Karpas-422 (cell line): ENCODE measurements around the gene MYLK4. TPM values are rescaled to one million over a fixed set of nuclear protein-coding genes. Genes with fewer than 3 reads are reported as not detected.

Source experiments
- DNase-seq: peaks from one replicate; pipeline ENCODE4 v3.0.0-alpha.2; 2015
- H2AFZ ChIP-seq: fragments of 200-600 bp; sonication (generic); 2 replicates; pipeline ENCODE4 v1.6.1; 2014; ENCODE audit warnings: antibody characterized with exemption, low read length, mixed read lengths
- H3K27ac ChIP-seq: fragments of 200-600 bp; sonication (generic); 2 replicates; pipeline ENCODE4 v1.5.1; 2014; ENCODE audit warnings: mild to moderate bottlenecking, low read length, moderate library complexity
- H3K27me3 ChIP-seq: fragments of 200-600 bp; sonication (generic); 2 replicates; pipeline ENCODE4 v1.6.1; 2014; ENCODE audit warnings: low read length, mixed read lengths
- H3K36me3 ChIP-seq: fragments of 200-600 bp; sonication (generic); 2 replicates; pipeline ENCODE4 v1.6.1; 2014; ENCODE audit warnings: low read length, mixed read lengths; ENCODE audit not compliant: insufficient read depth
- H3K4me1 ChIP-seq: fragments of 200-600 bp; sonication (generic); 2 replicates; pipeline ENCODE4 v1.6.1; 2014; ENCODE audit warnings: mild to moderate bottlenecking, low read length, mixed read lengths
- H3K4me2 ChIP-seq: fragments of 200-600 bp; sonication (generic); 2 replicates; pipeline ENCODE4 v1.6.1; 2014; ENCODE audit warnings: low read length, low read depth, mild to moderate bottlenecking; ENCODE audit not compliant: poor library complexity, severe bottlenecking
- H3K4me3 ChIP-seq: fragments of 200-600 bp; sonication (generic); 2 replicates; pipeline ENCODE4 v1.5.1; 2014; ENCODE audit warnings: mild to moderate bottlenecking, antibody characterized with exemption, low read length, mixed read lengths
- H3K79me2 ChIP-seq: fragments of 200-600 bp; sonication (generic); 2 replicates; pipeline ENCODE4 v1.6.1; 2014; ENCODE audit warnings: mild to moderate bottlenecking, low read length, mixed read lengths
- H3K9ac ChIP-seq: fragments of 200-600 bp; sonication (generic); 2 replicates; pipeline ENCODE4 v1.6.0; 2014; ENCODE audit warnings: low read length
- H3K9me2 ChIP-seq: fragments of 200-600 bp; sonication (generic), shearing (Covaris generic); replicated peaks from 2 replicates; pipeline ENCODE4 v1.6.0; 2014; ENCODE audit warnings: mild to moderate bottlenecking, low read length, moderate library complexity; ENCODE audit not compliant: insufficient read depth
- H3K9me3 ChIP-seq: fragments of 300-700, 200-600 bp; sonication (generic); 2 replicates; pipeline ENCODE4 v1.6.1; 2014; ENCODE audit warnings: low read length, mixed read lengths
- H4K20me1 ChIP-seq: fragments of 200-600 bp; sonication (generic); 2 replicates; pipeline ENCODE4 v1.6.1; 2014; ENCODE audit warnings: mild to moderate bottlenecking, antibody characterized with exemption, low read length, low read depth; ENCODE audit not compliant: insufficient read depth
- total RNA-seq: library from RNA; depleted of rRNA; stranded (reverse); fragments of >200 nt; shearing (Covaris generic); gene quantifications from 2 replicates; pipeline ENCODE4 v1.2.3, GENCODE V29; 2014; ENCODE audit warnings: low replicate concordance

Gene MYLK4
- total RNA-seq, 1 experiment from 2014 or later: 0.78 TPM

DNA sequence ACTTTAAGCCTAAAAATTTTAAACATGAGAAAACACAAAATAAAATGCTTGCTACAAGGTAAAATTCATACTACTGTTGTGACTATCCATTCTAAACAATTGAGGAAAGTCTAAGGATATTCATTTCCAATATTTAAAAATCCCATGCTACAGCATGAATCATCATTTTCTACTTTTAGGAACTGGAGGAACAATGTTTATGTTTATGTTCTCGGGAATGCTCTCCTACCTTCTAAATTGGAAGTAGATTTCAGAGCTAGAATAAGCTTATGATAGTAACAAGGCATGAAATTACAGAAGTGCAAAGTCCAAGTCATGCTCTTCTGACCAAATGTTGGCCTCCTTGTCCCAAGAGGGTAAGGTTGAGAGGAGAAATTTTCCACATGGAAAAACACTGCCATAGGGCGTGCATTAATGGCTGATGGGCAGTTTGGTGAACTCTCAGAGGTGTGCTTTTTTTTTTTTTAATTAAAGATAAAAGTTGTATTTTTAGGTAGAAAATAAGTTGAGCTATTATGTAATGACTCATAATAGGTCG is 6.0 kb upstream of the MYLK4 start:
- Histone ChIP-seq H3K4me3 (no peak overlapping the region), H3K9ac (no peak overlapping the region), H3K4me1 (0 out of 2 replicates have a peak, but pooled peaks cover 2% of the 10 kb centered on the region), H3K4me2 (no peak overlapping the region), H3K27ac (no peak overlapping the region), H3K27me3 (no peaks in the 10 kb centered on the region), H3K36me3 (no peaks in the 10 kb centered on the region), H3K9me2 (no peaks in the 10 kb centered on the region), H3K79me2 (no peaks in the 10 kb centered on the region), H2AFZ (no peak overlapping the region), H4K20me1 (no peaks in the 10 kb centered on the region), H3K9me3 (no peaks in the 10 kb centered on the region)
- DNase-seq: no peak

DNA sequence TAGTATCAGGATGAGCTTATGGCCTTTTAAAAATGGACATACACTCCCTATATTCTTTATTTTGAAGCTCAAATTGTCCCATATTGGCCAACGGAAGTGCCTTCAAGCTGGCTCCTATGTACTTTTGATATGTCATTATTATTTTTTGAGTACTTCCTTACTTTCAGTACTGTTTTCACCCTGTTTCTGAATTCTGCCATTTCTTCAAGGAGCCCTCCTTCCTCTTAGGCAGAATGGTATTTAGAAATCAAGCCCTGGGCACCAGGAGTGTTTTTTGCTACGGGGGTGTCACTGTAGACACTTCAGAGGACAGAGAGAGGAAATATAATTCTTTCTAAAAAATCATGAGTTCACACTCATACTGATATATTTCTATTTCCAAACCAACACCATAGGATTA is 5.5 kb upstream of the MYLK4 start:
- no peaks in the 10 kb centered on the region for H3K9me3 ChIP-seq
- no peak overlapping the region for H3K9ac ChIP-seq
- no peak overlapping the region for H2AFZ ChIP-seq
- no peaks in the 10 kb centered on the region for H3K36me3 ChIP-seq
- no peak overlapping the region for H3K4me3 ChIP-seq
- H3K27me3 ChIP-seq: no peaks in the 10 kb centered on the region
- no peaks in the 10 kb centered on the region for H3K79me2 ChIP-seq
- DNase-seq: no peak
- no peak overlapping the region for H3K4me2 ChIP-seq
- H4K20me1 ChIP-seq: no peaks in the 10 kb centered on the region
- H3K27ac ChIP-seq: no peak overlapping the region
- no peaks in the 10 kb centered on the region for H3K9me2 ChIP-seq
- 0 out of 2 replicates have a peak, but pooled peaks cover 2% of the 10 kb centered on the region for H3K4me1 ChIP-seq

DNA sequence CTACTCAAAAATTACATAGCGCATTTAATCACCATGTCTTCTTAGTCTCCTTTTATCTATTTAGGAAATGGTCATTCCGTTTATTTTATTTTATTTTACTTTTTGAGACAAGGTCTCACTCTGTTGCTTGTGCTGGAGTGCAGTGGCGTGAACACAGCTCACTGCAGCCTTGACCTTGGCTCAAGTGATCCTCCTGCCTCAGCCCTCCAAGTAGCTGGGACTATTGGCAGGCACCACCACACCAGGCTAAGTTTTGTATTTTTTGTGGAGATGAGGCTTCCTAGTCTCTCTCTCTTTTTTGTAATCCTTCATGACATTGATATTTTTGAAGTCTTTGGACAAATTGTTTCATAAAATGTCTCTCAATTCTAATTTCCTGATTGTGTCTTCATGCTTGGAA is 4.7 kb upstream of the MYLK4 start:
- Histone ChIP-seq H3K9ac (no peak overlapping the region), H3K9me2 (no peaks in the 10 kb centered on the region), H3K79me2 (no peaks in the 10 kb centered on the region), H3K27me3 (no peaks in the 10 kb centered on the region), H3K27ac (no peak overlapping the region), H3K4me3 (no peak overlapping the region), H2AFZ (no peak overlapping the region), H3K4me1 (peaks cover 5% of the 10 kb centered on the region; the same call in 1 of the 2 replicates), H3K9me3 (no peaks in the 10 kb centered on the region), H3K4me2 (no peak overlapping the region), H3K36me3 (no peaks in the 10 kb centered on the region), H4K20me1 (no peaks in the 10 kb centered on the region)
- no peak for DNase-seq

DNA sequence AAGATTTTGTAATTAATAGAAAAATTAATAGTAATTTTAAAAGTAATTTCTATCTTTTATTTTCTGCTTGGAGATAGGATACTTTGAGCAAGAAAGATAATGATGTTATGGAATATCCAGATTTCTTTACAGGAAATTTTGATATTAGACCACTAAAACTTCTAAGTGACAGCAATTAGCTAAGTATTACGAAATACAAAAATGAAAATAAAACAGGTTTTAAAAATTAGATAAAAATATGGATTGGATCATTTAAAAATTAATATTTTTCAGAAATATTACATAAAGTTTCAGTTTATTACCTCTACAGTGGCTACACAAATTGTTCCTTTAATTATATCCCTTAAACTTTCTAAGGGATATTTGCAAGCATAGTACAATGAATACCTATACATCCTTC is 4.2 kb upstream of the MYLK4 start:
- H3K9me3 ChIP-seq: no peaks in the 10 kb centered on the region
- no peaks in the 10 kb centered on the region for H3K27me3 ChIP-seq
- H3K4me2 ChIP-seq: no peak overlapping the region
- no peaks in the 10 kb centered on the region for H4K20me1 ChIP-seq
- H3K79me2 ChIP-seq: no peaks in the 10 kb centered on the region
- H3K9me2 ChIP-seq: no peaks in the 10 kb centered on the region
- no peak overlapping the region for H3K4me3 ChIP-seq
- no peak overlapping the region for H2AFZ ChIP-seq
- H3K4me1 ChIP-seq: peaks cover 9% of the 10 kb centered on the region
- no peak for DNase-seq
- no peak overlapping the region for H3K27ac ChIP-seq
- H3K9ac ChIP-seq: no peak overlapping the region
- H3K36me3 ChIP-seq: no peaks in the 10 kb centered on the region

- Histone ChIP-seq H3K4me1 (peaks cover 13% of the 10 kb centered on the region), H3K27ac (no peak overlapping the region), H3K4me2 (no peak overlapping the region), H3K9me2 (no peaks in the 10 kb centered on the region), H2AFZ (no peak overlapping the region), H3K4me3 (no peak overlapping the region), H3K9ac (no peak overlapping the region), H3K79me2 (no peaks in the 10 kb centered on the region), H3K9me3 (no peaks in the 10 kb centered on the region), H3K27me3 (no peaks in the 10 kb centered on the region), H3K36me3 (no peaks in the 10 kb centered on the region), H4K20me1 (no peaks in the 10 kb centered on the region)
- no peak for DNase-seq
Observed at GRCh38 chr6:2754393-2754792, 3.7 kb upstream of the MYLK4 start.

DNA sequence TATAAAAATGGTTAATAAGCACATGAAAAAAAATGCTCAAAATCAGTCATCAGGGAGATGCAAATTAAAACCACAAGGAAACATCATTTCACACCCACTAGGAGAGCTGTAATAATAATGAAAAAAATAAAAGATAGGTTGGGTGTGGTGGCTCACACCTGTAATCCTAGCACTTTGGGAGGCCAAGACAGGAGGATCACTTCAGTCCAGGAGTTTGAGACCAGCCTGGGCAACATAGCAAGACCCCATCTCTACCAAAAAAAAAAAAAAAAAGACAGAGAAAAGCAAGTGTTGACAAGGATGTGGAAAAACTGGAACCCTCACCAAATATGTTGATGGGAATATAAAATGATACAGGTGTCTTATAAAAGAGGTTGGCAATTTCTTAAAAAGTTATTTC is 3.0 kb upstream of the MYLK4 start:
- Histone ChIP-seq H3K27me3 (no peaks in the 10 kb centered on the region), H3K4me1 (peaks cover 13% of the 10 kb centered on the region), H3K4me3 (no peak overlapping the region), H3K4me2 (no peak overlapping the region), H3K27ac (no peak overlapping the region), H3K79me2 (no peaks in the 10 kb centered on the region), H3K9me3 (no peaks in the 10 kb centered on the region), H2AFZ (no peak overlapping the region), H3K36me3 (no peaks in the 10 kb centered on the region), H3K9ac (no peak overlapping the region), H4K20me1 (no peaks in the 10 kb centered on the region), H3K9me2 (no peaks in the 10 kb centered on the region)
- no peak for DNase-seq

DNA sequence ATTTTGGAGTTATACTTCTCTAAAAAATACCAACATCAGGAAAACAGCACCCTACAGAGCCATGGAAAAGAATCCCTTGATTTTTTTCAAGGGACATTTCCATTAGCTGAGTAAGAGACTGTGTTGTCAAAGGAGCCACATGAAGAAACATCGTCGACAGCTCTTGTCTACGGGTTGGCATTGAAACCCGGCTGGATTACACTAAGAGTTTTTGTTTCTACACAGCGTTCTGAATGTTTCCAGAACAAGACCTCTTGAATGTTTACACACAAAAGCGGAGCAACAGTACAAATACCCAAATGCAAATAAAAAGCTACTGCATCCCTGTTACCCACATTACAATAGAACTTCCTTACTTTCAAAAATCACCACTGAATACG is 2.4 kb upstream of the MYLK4 start:
- no peak overlapping the region for H3K27ac ChIP-seq
- no peaks in the 10 kb centered on the region for H3K36me3 ChIP-seq
- H3K27me3 ChIP-seq: 0 out of 2 replicates have a peak, but pooled peaks cover 3% of the 10 kb centered on the region
- DNase-seq: no peak
- H3K4me2 ChIP-seq: no peak overlapping the region
- no peaks in the 10 kb centered on the region for H3K79me2 ChIP-seq
- H3K9me2 ChIP-seq: no peaks in the 10 kb centered on the region
- H3K9ac ChIP-seq: no peak overlapping the region
- H3K4me3 ChIP-seq: no peak overlapping the region
- H2AFZ ChIP-seq: no peak overlapping the region
- H4K20me1 ChIP-seq: no peaks in the 10 kb centered on the region
- H3K4me1 ChIP-seq: peaks cover 13% of the 10 kb centered on the region
- no peaks in the 10 kb centered on the region for H3K9me3 ChIP-seq

DNA sequence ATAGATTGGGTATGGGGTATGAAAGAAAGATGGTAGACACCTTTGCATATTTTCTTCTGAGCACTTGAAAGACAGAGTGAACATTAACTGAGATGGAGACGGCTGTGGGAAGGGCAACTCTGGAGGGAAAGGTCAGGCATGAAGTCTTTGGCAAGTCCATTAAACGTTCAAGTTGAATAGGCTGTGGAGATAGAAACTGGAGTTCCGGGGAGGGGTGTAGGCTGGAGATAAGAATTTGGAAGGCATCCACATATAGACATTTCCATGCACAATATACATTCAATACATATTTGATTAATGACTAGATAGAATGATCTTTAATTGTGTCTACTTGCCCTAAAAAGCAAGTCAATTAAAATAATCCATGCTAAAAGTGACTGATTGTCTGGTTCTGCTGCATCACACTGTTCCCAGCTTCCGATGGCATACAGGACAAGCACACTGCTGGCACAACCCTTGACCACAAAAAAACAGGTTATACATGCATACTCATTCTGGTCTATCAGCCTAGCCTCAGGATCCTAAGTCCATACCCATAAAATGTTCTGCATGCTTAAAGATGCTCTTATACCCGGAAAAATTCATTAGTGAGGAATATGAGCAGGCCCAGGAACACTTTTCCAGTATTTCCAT is 1.9 kb upstream of the MYLK4 start:
- no peaks in the 10 kb centered on the region for H3K9me2 ChIP-seq
- no peak overlapping the region for H2AFZ ChIP-seq
- H3K36me3 ChIP-seq: no peaks in the 10 kb centered on the region
- H3K4me1 ChIP-seq: peaks cover 13% of the 10 kb centered on the region
- no peaks in the 10 kb centered on the region for H4K20me1 ChIP-seq
- no peak overlapping the region for H3K9ac ChIP-seq
- H3K27ac ChIP-seq: no peak overlapping the region
- no peaks in the 10 kb centered on the region for H3K9me3 ChIP-seq
- no peak overlapping the region for H3K4me2 ChIP-seq
- H3K4me3 ChIP-seq: no peak overlapping the region
- no peak for DNase-seq
- H3K79me2 ChIP-seq: no peaks in the 10 kb centered on the region
- 0 out of 2 replicates have a peak, but pooled peaks cover 3% of the 10 kb centered on the region for H3K27me3 ChIP-seq
